Osteoblast (primary cell): ENCODE results near the gene TMIGD3. TPM values are rescaled to one million over a fixed set of nuclear protein-coding genes. Genes with fewer than 3 reads are reported as not detected.

Experiments
- DNase-seq: peaks from one replicate; pipeline ENCODE4 v3.0.0; 2011; ENCODE audit warnings: low spot score, mixed read lengths; ENCODE audit not compliant: insufficient read length; ENCODE audit errors: missing footprints
- H2AFZ ChIP-seq: 2 replicates; pipeline ENCODE4 v1.6.0; 2011; ENCODE audit warnings: mild to moderate bottlenecking, low read length
- H3K27ac ChIP-seq: 2 replicates; pipeline ENCODE4 v1.5.1; 2011; ENCODE audit warnings: mild to moderate bottlenecking, low read depth, low read length, moderate library complexity
- H3K27me3 ChIP-seq: 2 replicates; pipeline ENCODE4 v1.6.0; 2012; ENCODE audit warnings: mild to moderate bottlenecking, control low read depth, inconsistent platforms, low read length, moderate library complexity; ENCODE audit not compliant: insufficient read depth
- H3K36me3 ChIP-seq: 2 replicates; pipeline ENCODE4 v1.5.1; 2011; ENCODE audit warnings: mild to moderate bottlenecking, low read length, control low read depth, moderate library complexity; ENCODE audit not compliant: insufficient read depth
- H3K4me1 ChIP-seq: 2 replicates; pipeline ENCODE4 v1.5.1; 2011; ENCODE audit warnings: mild to moderate bottlenecking, low read length, control low read depth, moderate library complexity; ENCODE audit not compliant: insufficient read depth
- H3K4me2 ChIP-seq: 2 replicates; pipeline ENCODE4 v1.6.0; 2011; ENCODE audit warnings: mild to moderate bottlenecking, low read length; ENCODE audit not compliant: insufficient read depth
- H3K4me3 ChIP-seq: fragments of 200-600 bp; sonication (generic); 3 replicates; pipeline ENCODE4 v1.5.1; 2012; ENCODE audit warnings: mild to moderate bottlenecking, low read length, inconsistent platforms; ENCODE audit not compliant: insufficient read depth
- H3K79me2 ChIP-seq: 2 replicates; pipeline ENCODE4 v1.6.0; 2012; ENCODE audit warnings: mild to moderate bottlenecking, low read length, control low read depth, inconsistent platforms; ENCODE audit not compliant: insufficient read depth
- H3K9me3 ChIP-seq: 2 replicates; pipeline ENCODE4 v1.5.1; 2011; ENCODE audit warnings: low read depth, low read length, control low read depth
- H4K20me1 ChIP-seq: 2 replicates; pipeline ENCODE4 v1.6.0; 2012; ENCODE audit warnings: mild to moderate bottlenecking, low read length, control low read depth; ENCODE audit not compliant: insufficient read depth
- small RNA-seq: library from RNA; depleted of rRNA; stranded (forward); fragments of <200 nt; gene quantifications from one replicate; pipeline ENCODE3, GENCODE V24; 2012
- total RNA-seq: library from RNA; depleted of rRNA; stranded (reverse); fragments of >200 nt; gene quantifications from 2 replicates; pipeline ENCODE4 v1.2.3, GENCODE V29; 2012
- TF ChIP-seq, protein P1 (sequence below): IDR thresholded peaks from 2 replicates; pipeline ENCODE4 v1.5.1; 2011; ENCODE audit warnings: mild to moderate bottlenecking, low read depth, low read length, moderate library complexity; ENCODE audit errors: extremely low read depth

Gene TMIGD3
- total RNA-seq, 1 donor, result not detected

DNA sequence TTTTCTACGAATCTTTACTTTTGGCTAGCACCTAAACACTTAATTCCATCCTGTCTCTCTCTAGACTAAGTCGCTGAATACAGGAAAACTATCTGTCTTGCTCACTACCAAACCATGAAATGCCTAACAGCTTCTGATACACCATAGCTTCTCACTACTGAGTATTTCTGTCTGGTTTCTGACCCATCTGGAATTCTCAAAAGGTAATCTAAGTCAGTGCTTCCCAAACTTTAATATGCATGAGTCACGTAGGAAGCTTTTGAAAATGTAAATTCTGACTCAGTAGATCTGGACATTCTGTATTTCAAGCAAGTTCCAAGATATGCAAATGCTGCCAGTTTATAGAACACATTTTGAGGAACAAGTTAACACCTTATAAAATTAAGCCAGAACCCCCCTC lies 66.7 kb downstream of the TMIGD3 start:
- Histone ChIP-seq H4K20me1 (no peaks in the 10 kb centered on the region), H3K36me3 (peaks cover 36% of the 10 kb centered on the region), H3K27ac (no peak overlapping the region), H2AFZ (no peak overlapping the region), H3K79me2 (no peaks in the 10 kb centered on the region), H3K4me3 (no peak overlapping the region), H3K4me2 (no peak overlapping the region), H3K27me3 (peaks cover 3% of the 10 kb centered on the region), H3K9me3 (no peaks in the 10 kb centered on the region), H3K4me1 (peaks cover 8% of the 10 kb centered on the region)
- peak; percentile 26 for DNase-seq
- TF ChIP-seq, protein P1, sequence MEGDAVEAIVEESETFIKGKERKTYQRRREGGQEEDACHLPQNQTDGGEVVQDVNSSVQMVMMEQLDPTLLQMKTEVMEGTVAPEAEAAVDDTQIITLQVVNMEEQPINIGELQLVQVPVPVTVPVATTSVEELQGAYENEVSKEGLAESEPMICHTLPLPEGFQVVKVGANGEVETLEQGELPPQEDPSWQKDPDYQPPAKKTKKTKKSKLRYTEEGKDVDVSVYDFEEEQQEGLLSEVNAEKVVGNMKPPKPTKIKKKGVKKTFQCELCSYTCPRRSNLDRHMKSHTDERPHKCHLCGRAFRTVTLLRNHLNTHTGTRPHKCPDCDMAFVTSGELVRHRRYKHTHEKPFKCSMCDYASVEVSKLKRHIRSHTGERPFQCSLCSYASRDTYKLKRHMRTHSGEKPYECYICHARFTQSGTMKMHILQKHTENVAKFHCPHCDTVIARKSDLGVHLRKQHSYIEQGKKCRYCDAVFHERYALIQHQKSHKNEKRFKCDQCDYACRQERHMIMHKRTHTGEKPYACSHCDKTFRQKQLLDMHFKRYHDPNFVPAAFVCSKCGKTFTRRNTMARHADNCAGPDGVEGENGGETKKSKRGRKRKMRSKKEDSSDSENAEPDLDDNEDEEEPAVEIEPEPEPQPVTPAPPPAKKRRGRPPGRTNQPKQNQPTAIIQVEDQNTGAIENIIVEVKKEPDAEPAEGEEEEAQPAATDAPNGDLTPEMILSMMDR, result no peak

Small RNA genes lying within 50 kb of the gene (small RNA-seq; reads per million reads assigned to genes)
- gene RF00019 (not detected), gene RNU6-792P (not detected)

Other genes with a start within 250 kb of the TMIGD3 start
- gene CHIA, start 212.8 kb downstream of the TMIGD3 start, total RNA-seq, result not detected in 2 replicates
- 0.36 and 0.88 TPM in 2 replicates for gene OVGP1, start 75.9 kb downstream of the TMIGD3 start, total RNA-seq
- gene WDR77, start 54.4 kb downstream of the TMIGD3 start, total RNA-seq, result 29.7 and 33.3 TPM in 2 replicates
- gene ATP5PB, start 54.2 kb downstream of the TMIGD3 start, total RNA-seq, result 203 and 272 TPM in 2 replicates
- gene C1orf162, start 29.6 kb downstream of the TMIGD3 start, total RNA-seq, result 0.29 and 0.36 TPM in 2 replicates
- gene ADORA3, start within 50 bp of the TMIGD3 start, total RNA-seq, result not detected in 2 replicates
- 17.0 and 19.7 TPM in 2 replicates for gene RAP1A, start 116.2 kb upstream of the TMIGD3 start, total RNA-seq
- gene INKA2, start 235.8 kb upstream of the TMIGD3 start, total RNA-seq, result 3.5 and 3.6 TPM in 2 replicates